Left ventricle myocardium inferior (tissue), 1 donor: ENCODE results near the gene ROPN1L. TPM values are rescaled to one million over a fixed set of nuclear protein-coding genes. Genes with fewer than 3 reads are reported as not detected.

Source experiments
- DNase-seq: peaks from one replicate; pipeline ENCODE4 v3.0.0-alpha.2; 2020
- H3K27ac ChIP-seq: fragments of 200-600 bp; replicated peaks from 2 replicates; pipeline ENCODE4 v1.8.0; 2021
- H3K27me3 ChIP-seq: fragments of 200-600 bp; 2 replicates; pipeline ENCODE4 v1.8.0; 2021; ENCODE audit warnings: low read depth
- H3K36me3 ChIP-seq: fragments of 200-600 bp; 2 replicates; pipeline ENCODE4 v1.8.0; 2021
- H3K4me1 ChIP-seq: fragments of 200-600 bp; 2 replicates; pipeline ENCODE4 v1.8.0; 2021
- H3K4me3 ChIP-seq: fragments of 200-600 bp; 2 replicates; pipeline ENCODE4 v1.8.0; 2021; ENCODE audit warnings: mild to moderate bottlenecking, moderate library complexity
- H3K9me3 ChIP-seq: fragments of 200-600 bp; replicated peaks from 2 replicates; pipeline ENCODE4 v1.8.0; 2021
- CTCF ChIP-seq: fragments of 200-600 bp; IDR thresholded peaks from 2 replicates; pipeline ENCODE4 v1.8.0; 2021; ENCODE audit warnings: antibody characterized with exemption, mild to moderate bottlenecking, borderline replicate concordance
- intact Hi-C: fragments of 100-400 bp; cut with micrococcal nuclease; formaldehyde crosslinking; loops from one replicate; pipeline ENCODE4 v1.11.0; 2022
- total RNA-seq: library from RNA; stranded (reverse); fragmentation: NEBNext Ultra II Directional; extraction: Animal tissue kit (Norgen Biotek cat#: 25700); gene quantifications from one replicate; pipeline ENCODE4 v1.2.1, GENCODE V29; 2021
- donor health status: DM: no; HTN: yes; CAD: no; lungs with severe emphysema.

Gene ROPN1L
- total RNA-seq, 1 donor from 2014 or later: 0.38 TPM

- H3K4me3 ChIP-seq: no peak overlapping the region
- no peaks in the 10 kb centered on the region for H3K27me3 ChIP-seq
- H3K9me3 ChIP-seq: no peaks in the 10 kb centered on the region
- intact Hi-C loops: no loop called here
- H3K4me1 ChIP-seq: peaks cover 25% of the 10 kb centered on the region
- H3K36me3 ChIP-seq: peaks cover 62% of the 10 kb centered on the region
- peak overlapping the region; percentile 48 for H3K27ac ChIP-seq
- TF ChIP-seq CTCF: no peak
- DNase-seq: no peak
These were observed 41.3 kb upstream of the ROPN1L start for GRCh38 chr5:10400411-10400810.

GRCh38 chr5:10400831-10401230 lies 40.8 kb upstream of the ROPN1L start:
- Histone ChIP-seq H3K4me3 (no peak overlapping the region), H3K27me3 (no peaks in the 10 kb centered on the region), H3K4me1 (peaks cover 25% of the 10 kb centered on the region), H3K36me3 (peaks cover 62% of the 10 kb centered on the region), H3K27ac (peak overlapping the region; percentile 48), H3K9me3 (no peaks in the 10 kb centered on the region)
- no peak for DNase-seq
- TF ChIP-seq CTCF: no peak
- intact Hi-C loops: no loop called here

- H3K36me3 ChIP-seq: peaks cover 62% of the 10 kb centered on the region
- DNase-seq: no peak
- H3K9me3 ChIP-seq: no peaks in the 10 kb centered on the region
- H3K4me1 ChIP-seq: peaks cover 25% of the 10 kb centered on the region
- no peak for TF ChIP-seq CTCF
- H3K4me3 ChIP-seq: no peak overlapping the region
- intact Hi-C loops: no loop called here
- no peaks in the 10 kb centered on the region for H3K27me3 ChIP-seq
- peak overlapping the region; percentile 48 for H3K27ac ChIP-seq
These were observed 40.2 kb upstream of the ROPN1L start for GRCh38 chr5:10401498-10401897.

GRCh38 chr5:10403829-10404228 lies 37.9 kb upstream of the ROPN1L start:
- Histone ChIP-seq H3K27ac (no peak overlapping the region), H3K9me3 (no peaks in the 10 kb centered on the region), H3K36me3 (peaks cover 73% of the 10 kb centered on the region), H3K27me3 (no peaks in the 10 kb centered on the region), H3K4me3 (no peak overlapping the region), H3K4me1 (peaks cover 25% of the 10 kb centered on the region)
- intact Hi-C loops: no loop called here
- no peak for DNase-seq
- TF ChIP-seq CTCF: no peak

GRCh38 chr5:10406651-10407050 lies 35.0 kb upstream of the ROPN1L start:
- H3K27me3 ChIP-seq: no peaks in the 10 kb centered on the region
- intact Hi-C loops: no loop called here
- no peaks in the 10 kb centered on the region for H3K9me3 ChIP-seq
- H3K36me3 ChIP-seq: peaks cover 99% of the 10 kb centered on the region
- H3K27ac ChIP-seq: no peak overlapping the region
- no peak for TF ChIP-seq CTCF
- no peak for DNase-seq
- H3K4me3 ChIP-seq: no peak overlapping the region
- no peaks in the 10 kb centered on the region for H3K4me1 ChIP-seq

GRCh38 chr5:10409504-10409903 lies 32.2 kb upstream of the ROPN1L start:
- Histone ChIP-seq H3K4me3 (no peak overlapping the region), H3K4me1 (peaks cover 11% of the 10 kb centered on the region), H3K9me3 (no peaks in the 10 kb centered on the region), H3K36me3 (peaks cover 100% of the 10 kb centered on the region), H3K27ac (no peak overlapping the region), H3K27me3 (no peaks in the 10 kb centered on the region)
- no peak for TF ChIP-seq CTCF
- no peak for DNase-seq
- intact Hi-C loops: no loop called here
